Tibial nerve (tissue), 4 donors: Measurements from ENCODE around the gene SLC6A16. TPM values are rescaled to one million over a fixed set of nuclear protein-coding genes. Genes with fewer than 3 reads are reported as not detected.

Source experiments
- DNase-seq, 2 donors: peaks; one replicate each; pipeline ENCODE4 v3.0.0-alpha.2; 2019; ENCODE audit warnings: low spot score in 2 of 2
- H3K27ac ChIP-seq, 4 donors: fragments of 200-600 bp; sonication (generic) in 3 of 4; one replicate each; pipeline ENCODE4 v1.5.1; 2017 to 2019; ENCODE audit warnings: mild to moderate bottlenecking in 1 of 4
- H3K27me3 ChIP-seq, 2 donors: fragments of 200-600 bp; sonication (generic) in 1 of 2; one replicate each; pipeline versions ENCODE4 v1.5.1 to v1.6.0; 2017 to 2019
- H3K36me3 ChIP-seq, 3 donors: fragments of 200-600 bp; sonication (generic); one replicate each; pipeline ENCODE4 v1.5.1; 2018 to 2019
- H3K4me1 ChIP-seq, 4 donors: fragments of 200-600 bp; sonication (generic) in 3 of 4; one replicate each; pipeline ENCODE4 v1.5.1; 2017 to 2019
- H3K4me3 ChIP-seq, 4 donors: fragments of 200-600 bp; sonication (generic) in 3 of 4; one replicate each; pipeline ENCODE4 v1.5.1; 2017 to 2019; ENCODE audit warnings: mild to moderate bottlenecking in 1 of 4, moderate library complexity in 1 of 4
- H3K9me3 ChIP-seq, 4 donors: fragments of 200-600 bp; sonication (generic) in 3 of 4; one replicate each; pipeline ENCODE4 v1.5.1; 2017 to 2019
- CTCF ChIP-seq, 5 experiments: fragments of 200-600 bp in 3 of 5; fragments of 450-650 bp in 2 of 5; sonication (generic) in 3 of 5; IDR thresholded peaks; one replicate each; pipeline ENCODE4 v1.5.1; 2016 to 2019; ENCODE audit warnings: antibody characterized with exemption in 5 of 5, mild to moderate bottlenecking in 3 of 5, moderate library complexity in 2 of 5
- EP300 ChIP-seq, 2 donors: sonication (generic); formaldehyde crosslinking; IDR thresholded peaks; one replicate each; pipeline ENCODE4 v1.6.1; 2017; ENCODE audit warnings: antibody characterized with exemption in 2 of 2, mild to moderate bottlenecking in 1 of 2
- POLR2A ChIP-seq, 2 donors: fragments of 450-650 bp; IDR thresholded peaks; one replicate each; pipeline ENCODE4 v1.6.1; 2017; ENCODE audit warnings: antibody characterized with exemption in 2 of 2, mild to moderate bottlenecking in 2 of 2, moderate library complexity in 2 of 2
- WGBS, 2 donors: methylation state at CpG; one replicate each; pipeline ENCODE4 v1.1.5; 2018; 5-methylcytosine and 5-hydroxymethylcytosine counted together
- small RNA-seq: library from RNA; depleted of rRNA; stranded (forward); fragments of <200 nt; gene quantifications from one replicate; pipeline ENCODE3, GENCODE V24; 2016
- total RNA-seq, 4 donors: library from RNA; depleted of rRNA; stranded (reverse); fragments of >200 nt; gene quantifications; one replicate each; pipeline ENCODE4 v1.1.0, GENCODE V29; 2016

Gene SLC6A16
- total RNA-seq, 4 donors from 2014 or later = 2.6 to 4.6 (median 3.4) TPM

DNA sequence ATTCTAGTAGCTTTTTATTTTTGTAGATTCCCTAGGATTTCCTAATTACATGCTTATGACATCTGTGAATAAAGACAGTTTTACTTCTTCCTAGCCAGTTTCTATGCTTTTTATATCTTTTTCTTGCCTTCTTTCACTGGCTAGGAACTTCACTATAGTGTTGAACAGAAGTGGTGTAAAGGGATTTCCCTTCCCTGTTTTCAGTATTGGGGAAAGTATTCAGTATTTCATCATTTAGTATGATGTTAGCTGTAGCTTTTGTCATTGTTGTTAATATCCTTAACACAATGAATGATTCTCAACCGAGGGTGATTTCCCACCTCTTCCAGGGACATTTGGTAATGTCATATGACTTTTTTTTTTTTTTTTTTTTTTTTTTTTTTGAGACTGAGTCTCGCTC lies 77.3 kb downstream of the SLC6A16 start:
- H3K4me1 ChIP-seq = no peaks in the 10 kb centered on the region
- H3K36me3 ChIP-seq = no peaks in the 10 kb centered on the region
- peaks cover 0 to 3% (median 0%) of the 10 kb centered on the region in 4 donors for H3K9me3 ChIP-seq
- H3K27me3 ChIP-seq = no peaks in the 10 kb centered on the region
- TF ChIP-seq POLR2A (IDR thresholded peaks at IDR 0.05) (no peak), EP300 (IDR thresholded peaks at IDR 0.05) (no peak), CTCF (IDR thresholded peaks at IDR 0.05) (no peak)
- WGBS, 2 donors = 48 to 61% methylated on average over 1 to 2 of the region's 2 CpGs
- H3K4me3 ChIP-seq = no peak overlapping the region
- no peak overlapping the region for H3K27ac ChIP-seq
- no peak for DNase-seq

GRCh38 chr19:49244256-49244655 lies 80.7 kb downstream of the SLC6A16 start:
- TF ChIP-seq CTCF (IDR thresholded peaks at IDR 0.05) (no peak), EP300 (IDR thresholded peaks at IDR 0.05) (no peak), POLR2A (IDR thresholded peaks at IDR 0.05) (no peak)
- Histone ChIP-seq H3K9me3 (no peaks in the 10 kb centered on the region), H3K4me3 (no peak overlapping the region), H3K27me3 (no peaks in the 10 kb centered on the region), H3K4me1 (no peaks in the 10 kb centered on the region), H3K27ac (no peak overlapping the region), H3K36me3 (no peaks in the 10 kb centered on the region)
- WGBS, 2 donors = 92 to 95% methylated on average over 8 to 9 of the region's 9 CpGs
- DNase-seq = no peak

- Histone ChIP-seq H3K27me3 (no peaks in the 10 kb centered on the region), H3K36me3 (no peaks in the 10 kb centered on the region), H3K4me1 (no peaks in the 10 kb centered on the region), H3K27ac (no peak overlapping the region), H3K9me3 (no peaks in the 10 kb centered on the region), H3K4me3 (no peak overlapping the region)
- 82 to 83% methylated on average over 11 of the region's 11 CpGs for WGBS, 2 donors
- no peak for DNase-seq
- TF ChIP-seq EP300 (IDR thresholded peaks at IDR 0.05) (no peak), CTCF (IDR thresholded peaks at IDR 0.05) (no peak), POLR2A (IDR thresholded peaks at IDR 0.05) (no peak)
These were observed 81.3 kb downstream of the SLC6A16 start for GRCh38 chr19:49243726-49244125.

- WGBS, 2 donors = 32 to 41% methylated on average over 6 of the region's 6 CpGs
- TF ChIP-seq POLR2A (IDR thresholded peaks at IDR 0.05) (no peak), EP300 (IDR thresholded peaks at IDR 0.05) (no peak), CTCF (IDR thresholded peaks at IDR 0.05) (no peak)
- DNase-seq = no peak
These were observed 81.9 kb downstream of the SLC6A16 start for GRCh38 chr19:49243129-49243528.

DNA sequence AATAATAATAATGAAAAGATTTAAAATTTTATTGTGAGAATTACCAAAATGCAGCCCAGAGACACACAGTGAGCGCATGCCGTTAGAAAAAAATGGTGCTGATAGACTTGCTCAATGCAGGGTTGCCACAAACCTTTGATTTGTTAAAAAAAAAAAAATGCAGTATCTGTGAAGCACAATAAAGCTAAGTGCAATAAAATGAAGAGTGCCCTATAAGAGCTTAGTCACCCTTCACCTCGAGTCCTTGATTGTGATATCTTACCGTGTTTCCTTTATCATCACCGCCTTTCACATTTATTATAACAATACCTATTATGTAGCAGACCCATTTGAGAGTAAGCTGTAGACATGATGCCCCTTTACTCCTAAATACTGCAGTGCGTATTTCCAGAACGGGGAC lies 83.2 kb downstream of the SLC6A16 start:
- 78 to 79% methylated on average over 7 of the region's 7 CpGs for WGBS, 2 donors
- Histone ChIP-seq H3K4me1 (no peaks in the 10 kb centered on the region), H3K4me3 (no peak overlapping the region), H3K27me3 (no peaks in the 10 kb centered on the region), H3K27ac (no peak overlapping the region), H3K36me3 (no peaks in the 10 kb centered on the region), H3K9me3 (no peaks in the 10 kb centered on the region)
- no peak for DNase-seq
- TF ChIP-seq POLR2A (IDR thresholded peaks at IDR 0.05) = no peak
- TF ChIP-seq EP300 (IDR thresholded peaks at IDR 0.05) = no peak
- no peak for TF ChIP-seq CTCF (IDR thresholded peaks at IDR 0.05)

More at GRCh38 chr19:49243129-49243528, 81.9 kb downstream of the SLC6A16 start:
- H3K4me3 ChIP-seq = no peak overlapping the region
- no peaks in the 10 kb centered on the region for H3K9me3 ChIP-seq
- no peaks in the 10 kb centered on the region for H3K27me3 ChIP-seq
- no peaks in the 10 kb centered on the region for H3K36me3 ChIP-seq
- H3K4me1 ChIP-seq = no peaks in the 10 kb centered on the region
- no peak overlapping the region for H3K27ac ChIP-seq

Small RNA genes lying within 50 kb of the gene (small RNA-seq; reads per million reads assigned to genes)
- gene MIR4324 = not detected

Other genes with a start within 250 kb of the SLC6A16 start
- 100 to 1,000 TPM; 286 to 444 (median 400) TPM for gene SNRNP70, start 239.7 kb downstream of the SLC6A16 start, total RNA-seq
- gene LIN7B, start 210.8 kb downstream of the SLC6A16 start, total RNA-seq = 10 to 100 TPM; 15.7 to 24.9 (median 19.6) TPM
- 1 to 10 TPM in 3 of 4 donors, not detected in 1; 1.0 to 7.8 (median 5.0) TPM for gene C19orf73, start 206.0 kb downstream of the SLC6A16 start, total RNA-seq
- 1 to 10 TPM; 1.8 to 6.7 (median 3.5) TPM for gene PPFIA3, start 205.6 kb downstream of the SLC6A16 start, total RNA-seq
- 1 to 10 TPM in 3 of 4 donors, under 1 TPM in 1; 0.60 to 4.3 (median 2.6) TPM for gene HRC, start 169.8 kb downstream of the SLC6A16 start, total RNA-seq
- gene TRPM4, start 167.4 kb downstream of the SLC6A16 start, total RNA-seq = 10 to 100 TPM; 12.6 to 22.4 (median 16.7) TPM
- gene CD37, start 10.2 kb upstream of the SLC6A16 start, total RNA-seq = 10 to 100 TPM in 3 of 4 donors, 1 to 10 TPM in 1; 9.8 to 18.6 (median 15.8) TPM
- 10 to 100 TPM; 17.8 to 39.0 (median 21.4) TPM for gene TEAD2, start 37.2 kb upstream of the SLC6A16 start, total RNA-seq
- not detected for gene DKKL1, start 38.7 kb upstream of the SLC6A16 start, total RNA-seq
- gene KASH5, start 63.1 kb upstream of the SLC6A16 start, total RNA-seq = not detected
- gene PTH2, start 98.2 kb upstream of the SLC6A16 start, total RNA-seq = not detected
- gene GFY, start 100.2 kb upstream of the SLC6A16 start, total RNA-seq = not detected
- 1 to 10 TPM; 2.4 to 7.1 (median 6.2) TPM for gene SLC17A7, start 116.3 kb upstream of the SLC6A16 start, total RNA-seq
- 100 to 1,000 TPM in 3 of 4 donors, 10 to 100 TPM in 1; 85.0 to 128 (median 110) TPM for gene PIH1D1, start 126.6 kb upstream of the SLC6A16 start, total RNA-seq
- gene ALDH16A1, start 128.0 kb upstream of the SLC6A16 start, total RNA-seq = 10 to 100 TPM; 33.9 to 70.5 (median 63.5) TPM
- gene FLT3LG, start 149.0 kb upstream of the SLC6A16 start, total RNA-seq = 10 to 100 TPM in 2 of 4 donors, 1 to 10 TPM in 2; 3.6 to 13.8 (median 8.4) TPM
- gene RPL13A, start 162.4 kb upstream of the SLC6A16 start, total RNA-seq = 1,000 to 10,000 TPM; 3,111 to 3,948 (median 3,333) TPM
- gene RPS11, start 171.2 kb upstream of the SLC6A16 start, total RNA-seq = 1,000 to 10,000 TPM; 3,554 to 5,283 (median 4,154) TPM
- 100 to 1,000 TPM; 231 to 410 (median 298) TPM for gene FCGRT, start 187.5 kb upstream of the SLC6A16 start, total RNA-seq
- 100 to 1,000 TPM in 1 of 4 donors, 10 to 100 TPM in 3; 37.9 to 162 (median 49.9) TPM for gene RCN3, start 202.8 kb upstream of the SLC6A16 start, total RNA-seq